Activated CD4-positive, alpha-beta T cell treated with anti-CD3 and anti-CD28 coated beads, Interleukin-10, Interleukin-2, amounts not matched to agents 100 ng/mL and 50 ng/mL, durations not matched to agents 16 hours and 8 hours (primary cell): ENCODE data around the gene KRTAP23-1.

ENCODE experiments used
- DNase-seq: peaks from one replicate; pipeline ENCODE4 v3.0.0-alpha.2; 2020

Gene KRTAP23-1

GRCh38 chr21:30305136-30305535 lies 43.3 kb downstream of the KRTAP23-1 start:
- no peak for DNase-seq
